ENCODE data around the gene NCDN.

DNA sequence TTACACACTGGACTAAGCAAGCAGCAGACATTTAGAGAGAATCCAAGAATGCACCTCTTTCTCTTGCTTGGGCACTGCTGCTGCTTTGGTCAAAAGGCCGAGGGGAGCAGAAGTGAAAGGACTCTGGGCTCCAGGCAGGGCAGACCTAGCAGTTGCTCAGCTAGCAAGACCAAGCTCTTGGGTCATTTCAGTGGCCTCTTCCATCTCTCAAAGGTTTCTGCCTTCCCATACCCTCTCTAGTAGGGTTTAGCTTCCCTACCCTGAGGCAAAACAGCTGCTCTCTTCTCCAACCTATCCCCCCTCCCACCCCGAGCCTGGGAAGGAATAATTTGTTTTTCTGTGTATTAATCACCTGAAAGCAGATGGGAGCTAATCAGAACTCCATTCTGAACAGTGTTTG is 41.3 kb downstream of the NCDN start:
- TF ChIP-seq, protein P1, sequence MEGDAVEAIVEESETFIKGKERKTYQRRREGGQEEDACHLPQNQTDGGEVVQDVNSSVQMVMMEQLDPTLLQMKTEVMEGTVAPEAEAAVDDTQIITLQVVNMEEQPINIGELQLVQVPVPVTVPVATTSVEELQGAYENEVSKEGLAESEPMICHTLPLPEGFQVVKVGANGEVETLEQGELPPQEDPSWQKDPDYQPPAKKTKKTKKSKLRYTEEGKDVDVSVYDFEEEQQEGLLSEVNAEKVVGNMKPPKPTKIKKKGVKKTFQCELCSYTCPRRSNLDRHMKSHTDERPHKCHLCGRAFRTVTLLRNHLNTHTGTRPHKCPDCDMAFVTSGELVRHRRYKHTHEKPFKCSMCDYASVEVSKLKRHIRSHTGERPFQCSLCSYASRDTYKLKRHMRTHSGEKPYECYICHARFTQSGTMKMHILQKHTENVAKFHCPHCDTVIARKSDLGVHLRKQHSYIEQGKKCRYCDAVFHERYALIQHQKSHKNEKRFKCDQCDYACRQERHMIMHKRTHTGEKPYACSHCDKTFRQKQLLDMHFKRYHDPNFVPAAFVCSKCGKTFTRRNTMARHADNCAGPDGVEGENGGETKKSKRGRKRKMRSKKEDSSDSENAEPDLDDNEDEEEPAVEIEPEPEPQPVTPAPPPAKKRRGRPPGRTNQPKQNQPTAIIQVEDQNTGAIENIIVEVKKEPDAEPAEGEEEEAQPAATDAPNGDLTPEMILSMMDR (IDR thresholded peaks at IDR 0.05): no peak
- TF ChIP-seq POLR2A (IDR thresholded peaks at IDR 0.05): no peak
